D721Med (cell line): ENCODE results near the gene GNA15.

Experiments
- DNase-seq: peaks from one replicate; pipeline ENCODE4 v3.0.0; 2011; ENCODE audit warnings: low spot score; ENCODE audit not compliant: insufficient read length
- FAIRE-seq: peaks from 2 replicates; lab custom pipeline; 2011; peaks lifted over from hg19 to GRCh38; lab: Jason Lieb, UNC
- TF ChIP-seq, protein P1 (sequence below): IDR thresholded peaks from 2 replicates; pipeline ENCODE4 v1.5.1; 2012; ENCODE audit warnings: mild to moderate bottlenecking, control low read depth; ENCODE audit not compliant: insufficient read depth; ENCODE audit errors: missing control alignments

Gene GNA15

DNA sequence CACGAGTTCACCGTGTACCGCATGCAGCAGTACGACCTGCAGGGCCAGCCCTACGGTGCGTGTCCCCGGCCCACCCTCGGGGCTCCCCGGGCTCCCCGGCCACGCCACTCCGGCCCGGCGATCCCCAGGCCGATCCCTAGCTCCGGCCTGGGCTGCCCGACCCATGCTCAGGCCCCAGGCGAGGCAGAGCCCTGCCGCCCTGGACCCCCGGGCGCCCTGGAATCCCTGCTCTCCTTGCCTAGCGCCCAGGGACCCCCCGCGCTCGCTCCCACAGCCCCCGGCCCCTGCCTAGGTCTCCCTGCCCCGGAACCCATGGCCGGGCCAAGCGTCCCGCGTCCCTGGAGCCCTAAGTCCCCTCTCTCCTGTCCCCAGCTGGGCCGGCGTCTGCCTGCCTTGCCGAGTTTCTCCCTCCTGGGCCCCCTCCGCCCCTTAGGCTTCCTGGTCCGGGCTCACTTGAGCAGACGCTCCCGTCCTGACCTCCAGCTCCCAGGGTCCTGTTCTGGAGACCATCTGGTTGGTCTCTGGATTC lies 50.4 kb downstream of the GNA15 start:
- TF ChIP-seq, protein P1, sequence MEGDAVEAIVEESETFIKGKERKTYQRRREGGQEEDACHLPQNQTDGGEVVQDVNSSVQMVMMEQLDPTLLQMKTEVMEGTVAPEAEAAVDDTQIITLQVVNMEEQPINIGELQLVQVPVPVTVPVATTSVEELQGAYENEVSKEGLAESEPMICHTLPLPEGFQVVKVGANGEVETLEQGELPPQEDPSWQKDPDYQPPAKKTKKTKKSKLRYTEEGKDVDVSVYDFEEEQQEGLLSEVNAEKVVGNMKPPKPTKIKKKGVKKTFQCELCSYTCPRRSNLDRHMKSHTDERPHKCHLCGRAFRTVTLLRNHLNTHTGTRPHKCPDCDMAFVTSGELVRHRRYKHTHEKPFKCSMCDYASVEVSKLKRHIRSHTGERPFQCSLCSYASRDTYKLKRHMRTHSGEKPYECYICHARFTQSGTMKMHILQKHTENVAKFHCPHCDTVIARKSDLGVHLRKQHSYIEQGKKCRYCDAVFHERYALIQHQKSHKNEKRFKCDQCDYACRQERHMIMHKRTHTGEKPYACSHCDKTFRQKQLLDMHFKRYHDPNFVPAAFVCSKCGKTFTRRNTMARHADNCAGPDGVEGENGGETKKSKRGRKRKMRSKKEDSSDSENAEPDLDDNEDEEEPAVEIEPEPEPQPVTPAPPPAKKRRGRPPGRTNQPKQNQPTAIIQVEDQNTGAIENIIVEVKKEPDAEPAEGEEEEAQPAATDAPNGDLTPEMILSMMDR = no peak
- no peak for DNase-seq
- no peak for FAIRE-seq

DNA sequence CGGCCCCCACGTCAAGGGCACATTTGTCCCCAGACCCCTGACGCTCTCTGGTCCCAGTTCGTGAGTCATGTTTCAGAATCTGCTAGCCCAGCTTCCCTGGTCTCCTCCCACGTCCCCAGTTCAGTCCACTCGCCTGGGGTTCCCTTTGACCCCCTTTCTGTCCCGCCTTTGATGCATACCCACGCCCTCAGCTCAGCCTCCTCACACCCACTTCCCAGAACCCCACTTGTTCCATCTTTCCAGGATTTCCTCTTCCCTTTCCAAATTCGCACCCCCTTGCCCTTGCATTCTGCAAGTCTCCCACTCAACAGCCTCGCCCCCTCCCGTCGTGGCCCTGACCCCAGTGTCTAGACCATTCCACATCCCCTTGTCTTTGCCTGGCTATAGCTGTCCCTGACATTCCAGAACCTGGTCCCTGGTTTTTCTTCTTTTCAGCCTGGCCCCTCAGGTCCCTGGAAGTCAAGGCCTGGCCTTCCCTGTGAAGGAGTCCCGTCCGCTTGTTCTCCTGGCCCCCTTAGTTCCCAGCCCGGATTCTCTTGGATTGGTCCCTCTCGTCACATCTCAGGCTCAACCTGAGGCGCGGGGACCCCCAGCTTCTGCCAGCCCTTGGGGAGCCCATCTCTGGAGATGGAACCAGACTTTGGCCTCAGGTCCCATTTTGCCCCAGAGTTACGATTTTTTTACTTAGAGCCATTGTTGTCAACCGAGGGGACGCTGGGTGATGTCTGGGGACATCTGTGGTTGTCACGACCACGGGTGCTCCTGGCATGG lies 51.2 kb downstream of the GNA15 start:
- no peak for DNase-seq
- TF ChIP-seq, protein P1 = no peak
- FAIRE-seq = no peak

DNA sequence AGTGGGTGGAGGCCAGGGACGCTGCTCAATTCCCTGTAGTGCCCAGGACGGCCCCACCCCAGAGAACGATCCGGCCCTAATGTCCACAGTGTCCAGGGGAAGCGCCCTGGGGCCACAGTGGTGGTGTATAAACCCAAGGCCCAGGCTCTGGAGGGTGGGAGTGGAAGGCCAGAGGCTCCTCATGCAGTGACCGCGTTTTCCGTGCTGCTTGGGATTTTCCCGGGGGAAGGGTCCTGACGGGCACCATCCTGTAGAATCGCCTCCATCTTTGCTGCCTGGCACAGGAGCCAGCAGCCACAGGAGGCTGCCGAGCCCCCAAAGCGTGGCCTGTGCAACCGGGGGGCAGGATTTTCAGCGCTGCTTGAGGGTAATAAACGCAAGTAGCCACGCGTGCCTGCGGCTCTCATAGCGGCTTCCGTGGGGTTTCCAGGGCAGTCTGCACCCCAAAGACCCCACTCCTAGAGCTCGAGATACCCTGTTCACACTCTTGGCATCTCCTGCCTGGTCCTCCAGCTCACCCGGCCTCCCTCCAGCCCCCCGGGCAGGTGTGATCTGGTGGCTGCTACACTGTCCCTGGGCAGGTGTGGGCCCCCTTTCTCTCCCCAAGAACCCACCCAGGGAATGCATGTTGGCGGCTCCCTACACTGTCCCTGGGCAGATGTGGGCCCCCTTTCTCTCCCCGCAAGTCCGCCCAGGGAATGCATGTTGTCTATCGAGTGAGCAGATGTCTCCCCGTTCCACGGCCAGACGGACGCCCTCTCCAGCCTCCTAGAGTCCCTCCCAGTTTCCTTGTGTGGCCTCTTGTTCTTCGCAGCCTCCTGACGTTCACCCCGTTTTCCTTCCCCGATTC lies 52.1 kb downstream of the GNA15 start:
- TF ChIP-seq, protein P1 = no peak
- no peak for FAIRE-seq
- no peak for DNase-seq

DNA sequence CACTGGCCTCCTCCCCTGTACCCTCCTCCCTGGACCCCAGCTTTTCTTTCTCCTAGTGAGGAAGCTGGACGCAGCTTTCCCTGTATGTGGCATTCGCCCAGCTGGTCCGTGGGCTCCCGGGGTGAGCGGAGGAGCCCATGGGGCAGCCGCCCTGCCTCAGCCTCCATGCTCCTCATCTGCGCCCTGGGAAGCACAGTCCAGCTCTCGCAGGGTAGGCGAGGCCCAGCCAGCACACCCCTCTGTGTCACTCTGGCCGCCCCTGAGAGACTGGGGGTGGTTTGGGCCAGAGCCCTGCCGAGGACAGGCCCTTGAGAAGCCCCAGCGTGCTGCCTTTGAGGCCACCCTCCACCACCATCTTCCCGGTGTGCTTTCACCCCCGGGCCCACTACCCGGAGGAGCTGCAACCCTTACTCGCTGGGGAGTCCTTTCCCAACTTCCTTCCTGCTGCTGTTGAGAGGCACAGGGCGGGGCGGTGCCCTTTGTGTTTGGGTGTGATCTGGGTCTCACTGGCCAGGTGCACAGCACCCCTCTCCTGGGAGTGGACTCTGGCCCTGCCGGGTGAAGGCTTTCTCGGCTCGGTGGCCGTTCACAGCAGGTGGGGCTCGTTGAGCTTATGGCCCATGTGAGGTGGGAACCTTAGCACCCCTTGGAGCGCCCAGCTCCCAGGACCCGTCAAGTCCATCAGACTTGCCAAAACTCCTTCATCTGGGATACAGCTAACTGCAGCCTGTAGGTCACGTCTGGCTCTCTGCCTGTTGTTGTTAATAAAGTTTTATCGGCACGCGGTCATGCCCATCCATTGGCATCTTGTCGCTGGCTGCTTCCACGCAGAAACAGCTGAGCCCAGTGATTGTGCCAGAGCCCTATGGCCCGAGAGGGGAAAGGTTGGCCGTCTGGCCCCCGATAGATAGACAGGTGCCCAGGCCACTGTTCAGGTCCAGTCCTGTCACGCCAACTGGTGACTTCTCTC lies 53.1 kb downstream of the GNA15 start:
- FAIRE-seq = no peak

DNA sequence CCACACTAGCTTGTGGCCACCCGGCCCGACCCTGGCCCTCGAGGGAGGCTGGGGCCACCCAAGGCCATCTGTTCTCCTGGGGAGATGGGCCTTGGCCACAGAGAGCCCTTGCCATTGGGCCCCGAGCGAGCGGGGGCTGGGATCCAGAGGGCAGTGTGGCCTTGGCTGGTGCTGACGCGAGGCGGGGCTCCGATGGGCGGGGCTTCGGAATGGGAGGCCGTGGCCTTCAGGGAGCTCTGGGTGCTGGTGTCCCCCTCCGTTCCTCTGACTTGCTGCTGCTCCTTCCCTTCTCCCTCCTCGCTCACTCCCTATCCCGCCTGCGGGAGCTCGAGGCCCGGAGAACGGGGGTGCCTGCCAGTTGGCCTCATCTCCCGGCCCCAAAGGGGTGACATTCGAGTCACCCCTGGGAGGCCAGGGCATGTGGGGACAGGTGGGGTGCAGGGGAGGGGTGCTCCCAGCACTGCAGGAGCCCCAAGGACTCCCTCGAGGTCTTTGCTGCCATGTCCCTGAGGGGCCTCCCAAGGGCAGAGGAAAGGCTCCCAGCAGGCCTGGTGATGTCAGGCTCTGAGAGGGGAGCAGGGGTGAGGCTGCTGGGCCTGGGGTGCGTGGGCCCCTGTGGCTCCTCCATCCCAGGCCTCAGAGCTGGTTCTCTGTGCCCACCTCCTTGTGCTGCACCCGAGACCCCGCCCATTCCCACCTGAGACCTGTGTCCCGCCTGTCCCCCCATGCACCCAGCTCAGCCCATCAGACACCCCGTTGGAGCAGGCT lies 54.1 kb downstream of the GNA15 start:
- TF ChIP-seq, protein P1 = no peak
- FAIRE-seq = no peak
- DNase-seq = no peak

More for the DNA sequence above, 53.1 kb downstream of the GNA15 start:
- no peak for DNase-seq
- TF ChIP-seq, protein P1 = no peak

DNA sequence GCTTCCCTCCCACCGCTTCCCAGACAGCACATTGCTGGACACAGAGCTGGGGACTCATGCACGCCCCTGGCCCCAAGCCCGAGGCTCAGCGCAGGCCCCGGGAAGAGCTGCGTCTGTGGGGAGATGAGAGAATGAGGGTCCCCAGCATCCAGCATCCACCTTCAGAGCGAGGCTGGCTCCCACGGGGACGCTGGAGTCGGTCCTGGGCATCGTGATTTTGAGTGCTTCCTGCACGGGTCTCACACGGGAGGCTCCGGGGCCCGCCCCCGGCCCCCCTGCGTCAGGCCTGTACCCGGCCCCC lies 54.6 kb downstream of the GNA15 start:
- DNase-seq (no peak), FAIRE-seq (no peak)
- TF ChIP-seq, protein P1 = no peak
